GM19452 (cell line): ENCODE results near the gene EBF3.

ENCODE experiments used
- ATAC-seq: cut with Tn5 transposase; IDR thresholded peaks from one replicate; pipeline ENCODE4 v1.9.1; 2021; ENCODE audit not compliant: unreplicated experiment

The EBF3 gene

DNA sequence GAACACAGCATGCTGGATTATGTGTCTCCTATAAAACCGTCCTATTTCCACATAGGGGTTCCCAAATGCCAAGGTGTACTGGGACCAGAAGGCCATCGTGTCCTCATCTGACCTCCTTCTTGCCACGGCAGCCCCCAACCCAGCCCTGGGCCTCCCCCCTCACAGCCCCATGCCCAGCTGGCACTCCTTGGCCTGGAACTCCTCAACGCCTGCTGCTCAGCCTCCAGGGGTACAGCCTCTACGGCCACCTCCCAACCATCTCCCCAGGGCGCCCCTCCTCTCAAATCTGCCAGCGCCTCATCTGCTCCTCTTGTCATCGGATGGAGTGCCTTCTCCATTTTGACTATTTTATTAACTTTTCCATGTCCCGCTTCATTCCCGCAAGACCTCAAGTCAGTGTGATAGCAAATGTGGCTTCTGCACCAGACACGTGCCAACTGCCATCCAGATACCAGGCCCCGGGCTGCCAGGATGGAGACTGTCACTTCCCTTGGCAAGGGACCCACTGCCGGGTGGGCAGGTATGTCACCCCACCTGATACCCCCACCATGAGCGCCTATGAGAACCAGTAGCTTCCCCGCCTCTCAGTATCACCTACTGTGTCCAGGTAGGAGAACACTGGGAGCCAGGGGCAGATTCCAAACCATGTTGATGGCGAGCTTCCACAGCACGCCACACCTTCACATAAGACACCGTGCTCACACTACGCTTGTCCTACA is 106.7 kb downstream of the EBF3 start:
- no peak for ATAC-seq

DNA sequence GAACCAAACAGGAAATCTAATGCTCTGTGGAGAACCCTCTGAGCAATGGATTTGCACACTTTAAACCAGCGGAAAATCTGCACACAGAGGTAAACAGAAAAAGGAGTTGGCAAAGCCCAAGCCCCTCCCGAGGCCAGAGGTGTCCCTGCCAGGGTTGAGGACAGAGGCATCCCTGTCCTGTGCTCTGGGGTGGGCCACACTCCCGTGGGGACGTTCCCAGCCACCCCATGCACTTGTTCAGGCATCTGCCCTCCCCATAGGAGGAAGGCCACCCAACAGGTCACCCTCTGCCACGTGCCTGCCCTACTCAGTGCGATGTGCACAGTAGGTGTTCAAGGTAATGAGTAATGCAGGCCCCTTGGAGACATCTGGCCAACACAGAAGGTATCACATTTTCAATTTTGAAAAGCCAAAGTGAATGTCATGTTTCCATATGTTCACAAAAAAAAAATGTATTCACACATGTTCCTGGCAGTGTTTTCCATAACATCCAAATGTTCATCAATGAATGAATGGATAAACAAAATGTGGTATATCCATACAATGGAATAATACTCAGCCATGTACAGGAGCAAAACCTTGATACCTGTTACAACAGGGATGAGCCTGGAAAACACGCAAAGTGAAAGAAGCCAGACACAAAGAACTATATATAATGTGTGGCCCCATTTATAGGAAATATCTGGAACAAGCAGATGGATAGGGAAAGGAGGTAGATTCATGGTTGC is 108.1 kb downstream of the EBF3 start:
- no peak for ATAC-seq

- ATAC-seq, result no peak
Observed at GRCh38 chr10:129854796-129855705, 109.0 kb downstream of the EBF3 start.

GRCh38 chr10:129854158-129854557 is 109.9 kb downstream of the EBF3 start:
- ATAC-seq, result no peak

- no peak for ATAC-seq
Observed at GRCh38 chr10:129853562-129853903, 110.5 kb downstream of the EBF3 start.

DNA sequence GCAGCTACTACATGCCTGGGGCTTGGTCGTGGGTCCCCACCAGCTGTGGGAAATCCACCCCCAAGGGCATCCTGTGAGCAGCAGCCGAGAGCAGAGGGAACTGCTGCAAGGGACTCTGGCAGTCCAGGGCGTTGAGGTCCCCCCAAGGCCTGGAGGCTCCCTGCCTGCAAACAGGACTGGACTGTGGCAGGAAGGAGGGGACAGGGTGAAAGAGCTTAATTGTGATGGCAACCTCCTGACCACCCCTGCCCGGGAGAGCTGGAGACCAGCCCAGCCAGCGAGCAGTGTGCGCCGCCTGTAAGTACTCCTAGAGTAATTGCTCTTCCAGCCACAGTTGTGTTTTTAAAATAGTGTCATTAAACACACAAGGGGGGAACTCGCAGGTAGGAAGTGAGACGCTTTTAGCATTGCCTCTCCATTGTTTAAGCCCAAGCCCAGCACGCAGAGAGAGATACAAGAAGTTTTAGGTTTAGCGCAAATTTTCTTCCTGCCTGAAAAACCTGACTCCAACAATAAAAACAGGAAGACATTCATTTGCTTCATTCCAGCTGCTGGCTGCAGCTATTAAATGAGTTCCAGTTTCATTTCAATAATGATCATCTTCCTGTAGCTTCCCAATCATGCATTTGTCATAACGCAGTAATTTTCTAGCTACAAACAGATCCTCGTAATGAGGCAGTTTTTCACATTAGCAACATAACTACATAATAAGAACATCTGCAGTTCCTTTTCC is 111.1 kb downstream of the EBF3 start:
- no peak for ATAC-seq

DNA sequence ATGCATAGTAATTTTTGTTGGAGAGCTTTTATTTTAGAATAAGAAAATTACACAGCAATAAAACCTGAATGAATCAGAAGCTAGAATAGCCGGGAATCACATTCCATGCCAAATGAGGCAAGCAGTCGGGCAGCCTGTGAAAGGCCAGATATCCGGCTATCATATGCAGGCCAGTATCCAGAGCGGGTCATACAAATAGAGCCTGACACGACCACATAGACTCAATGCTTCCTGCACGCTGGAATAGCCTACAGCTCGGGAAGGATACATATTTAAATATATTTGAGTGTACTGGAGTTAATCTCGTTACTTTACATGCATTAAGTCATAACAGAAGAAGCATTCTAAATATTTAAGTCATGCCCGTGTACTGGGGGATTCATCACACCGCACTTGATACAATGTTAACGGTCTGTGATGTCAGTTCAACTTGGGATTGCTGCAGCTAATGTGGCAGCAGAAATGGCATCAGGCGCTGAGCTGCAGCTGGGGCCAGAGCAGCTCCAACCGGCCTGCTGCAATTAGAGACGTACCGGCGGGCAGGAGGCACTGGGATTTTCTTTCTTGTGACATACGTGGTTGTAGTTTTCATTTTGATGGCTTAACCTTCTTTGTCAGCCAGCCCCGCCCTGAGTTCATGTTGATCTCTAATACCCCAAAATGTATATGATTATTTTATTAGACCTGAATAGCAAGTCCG is 112.0 kb downstream of the EBF3 start:
- no peak for ATAC-seq

- ATAC-seq, result no peak
Observed at GRCh38 chr10:129850790-129851189, 113.3 kb downstream of the EBF3 start.

GRCh38 chr10:129850316-129850715 is 113.8 kb downstream of the EBF3 start:
- no peak for ATAC-seq

DNA sequence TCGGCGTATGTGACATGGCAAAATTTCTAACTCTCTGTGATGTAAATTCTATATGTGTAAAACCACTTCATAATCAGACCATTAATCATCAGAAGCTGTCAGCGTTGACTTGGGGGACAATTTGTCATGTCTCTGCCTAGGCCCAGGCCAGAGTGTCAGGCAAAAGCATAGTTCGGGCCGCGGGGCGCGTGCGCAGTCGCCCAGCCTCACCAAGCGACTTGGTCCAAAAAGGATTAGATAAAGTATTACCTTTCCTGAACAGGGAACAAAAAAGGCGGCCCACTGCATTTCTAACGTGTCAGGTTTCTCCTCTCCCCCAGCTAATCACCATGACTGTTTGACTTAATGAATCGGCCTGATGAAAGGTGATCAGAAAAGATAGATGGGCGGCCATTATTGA is 114.2 kb downstream of the EBF3 start:
- no peak for ATAC-seq

GRCh38 chr10:129849452-129849750 is 114.7 kb downstream of the EBF3 start:
- no peak for ATAC-seq

DNA sequence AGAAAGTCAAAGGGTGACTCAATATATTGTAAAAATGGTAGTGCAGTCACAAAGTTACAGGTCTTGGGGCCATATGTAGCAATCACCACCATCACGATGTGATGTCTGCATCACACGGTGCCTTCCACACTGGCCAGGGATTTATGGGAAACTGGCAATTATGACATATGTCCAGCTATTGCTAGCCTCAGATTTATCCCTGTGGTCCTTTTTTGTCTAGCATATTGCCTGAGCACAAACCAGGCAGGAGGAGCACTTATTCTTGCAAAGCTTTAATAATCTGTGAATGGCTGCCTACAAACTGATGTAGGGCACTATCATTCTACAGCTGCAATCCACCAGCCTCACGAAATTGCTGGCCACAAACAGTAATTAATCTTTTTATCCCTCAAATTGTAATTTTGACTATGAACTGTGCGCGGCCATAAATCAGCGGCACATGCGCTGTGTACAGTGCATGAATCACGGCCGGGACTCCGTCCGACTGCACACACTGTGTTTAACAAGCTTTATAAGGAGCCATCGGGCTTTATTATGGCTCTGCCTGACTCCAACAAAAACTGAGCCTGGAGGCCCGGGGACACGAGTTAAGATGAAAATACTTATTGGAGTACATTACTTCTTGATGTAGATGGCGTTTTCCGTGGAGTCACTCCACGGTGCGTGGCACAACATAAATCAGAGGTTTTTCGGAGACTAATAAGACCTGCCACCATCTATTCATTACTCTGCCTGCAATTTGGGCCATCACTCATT is 115.2 kb downstream of the EBF3 start:
- ATAC-seq, result no peak

- ATAC-seq, result no peak
Observed at GRCh38 chr10:129847741-129848483, 116.2 kb downstream of the EBF3 start.

DNA sequence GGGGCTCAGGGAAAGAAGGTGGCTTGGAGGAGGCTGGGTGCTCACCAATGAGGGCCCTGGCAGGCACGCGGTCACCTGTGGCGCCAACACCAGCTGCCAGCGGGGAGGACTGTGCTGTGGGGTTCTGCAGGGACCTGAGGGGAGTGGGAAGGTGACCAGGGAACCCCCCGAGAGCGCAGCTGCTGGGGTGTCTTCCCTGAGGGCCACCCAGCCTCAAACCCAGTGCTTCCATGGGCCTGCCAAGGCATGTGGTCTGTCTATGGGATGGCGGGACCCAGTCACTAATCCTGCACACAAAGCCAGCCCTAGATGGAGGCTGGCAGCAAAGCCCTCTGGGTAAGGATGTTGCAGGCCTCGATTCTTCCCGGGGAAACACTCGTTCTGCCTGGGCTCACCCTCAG is 117.1 kb downstream of the EBF3 start:
- ATAC-seq, result no peak

- no peak for ATAC-seq
Observed at GRCh38 chr10:129845111-129845753, 118.8 kb downstream of the EBF3 start.

DNA sequence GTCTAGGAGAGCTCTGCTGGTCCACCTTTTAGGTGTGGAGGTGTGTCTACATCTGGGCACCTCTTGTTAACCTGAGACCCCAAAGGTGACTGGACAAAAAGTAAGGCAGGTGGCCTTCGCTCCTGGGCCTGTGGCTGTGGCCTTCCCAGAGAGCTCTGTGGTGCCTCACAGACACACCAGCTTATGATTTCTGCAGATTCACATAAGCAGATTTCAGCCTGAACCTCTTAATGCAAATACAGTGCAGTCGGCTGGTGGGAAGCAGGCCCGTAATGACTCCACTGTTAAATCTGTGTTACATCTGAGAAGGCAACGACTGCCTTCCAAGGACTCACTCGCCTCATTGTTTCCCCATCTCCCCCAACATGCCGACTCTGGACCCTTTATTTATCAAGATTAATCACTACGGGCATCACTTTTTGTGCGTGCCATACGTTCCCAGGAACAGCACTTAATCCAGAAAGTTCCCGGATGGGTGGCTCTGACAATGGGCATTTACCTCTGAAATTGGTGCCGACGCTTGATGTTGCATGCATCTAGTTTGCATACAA is 119.8 kb downstream of the EBF3 start:
- no peak for ATAC-seq

DNA sequence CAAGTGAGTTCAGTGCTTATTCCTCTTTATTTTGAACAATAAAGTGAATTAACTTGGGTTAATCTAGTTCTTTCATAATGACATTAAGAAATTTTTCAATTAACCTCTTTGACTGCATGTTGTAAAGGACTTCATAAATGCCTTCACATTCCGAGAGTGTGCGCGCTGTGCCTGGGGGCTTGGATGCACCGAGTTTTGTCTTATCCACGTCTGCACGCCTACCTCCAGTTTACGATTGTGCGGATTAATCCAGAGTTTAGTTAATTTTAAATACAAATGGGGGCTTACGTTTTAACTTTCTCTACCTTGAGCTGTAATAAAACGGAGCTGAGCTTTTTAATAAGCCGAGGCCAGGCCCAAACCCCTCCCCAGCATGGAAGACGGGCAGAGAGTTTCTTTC is 120.4 kb downstream of the EBF3 start:
- ATAC-seq, result no peak

DNA sequence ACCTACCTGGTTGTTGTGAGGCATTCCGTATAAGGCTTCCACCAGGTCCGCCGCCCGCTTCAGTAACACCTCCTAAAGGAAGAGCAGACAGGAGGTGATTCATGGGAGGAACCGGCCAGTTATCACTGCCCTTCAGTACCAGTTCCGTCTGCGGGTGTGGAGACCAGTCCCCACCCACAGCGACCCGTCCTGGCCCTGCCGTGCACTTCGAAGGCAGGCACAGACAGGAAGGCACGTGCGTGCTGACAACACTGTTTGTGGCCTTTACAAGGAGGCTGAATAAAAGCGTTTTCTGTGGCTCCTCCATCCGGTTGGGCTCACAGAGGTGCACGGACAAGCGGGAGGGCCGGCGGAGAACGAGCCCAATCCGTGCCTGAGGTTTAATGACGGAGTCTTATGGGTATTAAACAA is 120.9 kb downstream of the EBF3 start:
- ATAC-seq, result no peak
